Measurements from ENCODE around the gene SAMD14. TPM values are rescaled to one million over a fixed set of nuclear protein-coding genes. Genes with fewer than 3 reads are reported as not detected.

SAMD14 gene
- total and polyA plus RNA-seq, 2 donors (not counting 1 experiment from before 2014, with no cell fraction given), result 2.1 to 3.8 TPM

DNA sequence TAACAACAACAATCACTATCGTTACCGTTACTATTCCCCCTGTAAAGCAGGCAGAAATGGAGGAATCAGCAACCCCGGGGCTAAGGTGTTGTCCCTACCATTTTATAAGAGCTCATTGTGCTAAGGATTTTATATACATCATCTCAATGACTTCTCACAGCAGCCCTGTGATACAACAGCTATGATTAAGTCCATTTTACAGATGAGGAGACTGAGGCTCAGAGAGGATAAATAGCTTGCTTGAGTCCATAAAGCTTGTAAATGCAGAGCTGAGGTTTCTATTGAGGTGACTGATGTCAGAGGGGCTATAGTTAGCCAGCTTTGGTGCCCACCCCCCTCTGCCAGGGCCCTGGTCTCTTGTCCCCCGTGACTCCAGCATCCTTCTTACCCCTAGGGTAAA is 51.5 kb downstream of the SAMD14 start:
- Histone ChIP-seq H2AFZ (ENCODE audit: low read length) (no peak overlapping the region), H4K20me1 (ENCODE audit: control insufficient read depth, extremely low read depth, insufficient read depth, low read length) (no peaks in the 10 kb centered on the region), H3K36me3 (ENCODE audit: control insufficient read depth, insufficient read depth, low read length) (peaks cover 54% of the 10 kb centered on the region), H3K4me3 (replicated peaks in 1 of 4; ENCODE audit: control extremely low read depth in 1 of 4, insufficient read depth in 1 of 4, low read depth in 3 of 4, low read length in 4 of 4) (no peak overlapping the region), H3K9ac (ENCODE audit: insufficient read depth, low read length) (no peak overlapping the region), H3K27ac (ENCODE audit: insufficient read depth, low read length) (no peak overlapping the region), H3K4me1 (ENCODE audit: control insufficient read depth, extremely low read depth, insufficient read depth, low read length) (no peaks in the 10 kb centered on the region), H3K4me2 (ENCODE audit: extremely low read depth, insufficient read depth, low read length) (no peak overlapping the region), H3K9me3 (ENCODE audit: control insufficient read depth, insufficient read depth, low read depth, low read length) (no peaks in the 10 kb centered on the region), H3K27me3 (ENCODE audit: control insufficient read depth, insufficient read depth, low read length) (no peaks in the 10 kb centered on the region), H3K79me2 (ENCODE audit: control insufficient read depth, insufficient read depth, low read length) (no peaks in the 10 kb centered on the region)
- no peak for TF ChIP-seq EZH2 (IDR thresholded peaks at IDR 0.05; ENCODE audit: low read length, missing control alignments)
- TF ChIP-seq, protein P1, sequence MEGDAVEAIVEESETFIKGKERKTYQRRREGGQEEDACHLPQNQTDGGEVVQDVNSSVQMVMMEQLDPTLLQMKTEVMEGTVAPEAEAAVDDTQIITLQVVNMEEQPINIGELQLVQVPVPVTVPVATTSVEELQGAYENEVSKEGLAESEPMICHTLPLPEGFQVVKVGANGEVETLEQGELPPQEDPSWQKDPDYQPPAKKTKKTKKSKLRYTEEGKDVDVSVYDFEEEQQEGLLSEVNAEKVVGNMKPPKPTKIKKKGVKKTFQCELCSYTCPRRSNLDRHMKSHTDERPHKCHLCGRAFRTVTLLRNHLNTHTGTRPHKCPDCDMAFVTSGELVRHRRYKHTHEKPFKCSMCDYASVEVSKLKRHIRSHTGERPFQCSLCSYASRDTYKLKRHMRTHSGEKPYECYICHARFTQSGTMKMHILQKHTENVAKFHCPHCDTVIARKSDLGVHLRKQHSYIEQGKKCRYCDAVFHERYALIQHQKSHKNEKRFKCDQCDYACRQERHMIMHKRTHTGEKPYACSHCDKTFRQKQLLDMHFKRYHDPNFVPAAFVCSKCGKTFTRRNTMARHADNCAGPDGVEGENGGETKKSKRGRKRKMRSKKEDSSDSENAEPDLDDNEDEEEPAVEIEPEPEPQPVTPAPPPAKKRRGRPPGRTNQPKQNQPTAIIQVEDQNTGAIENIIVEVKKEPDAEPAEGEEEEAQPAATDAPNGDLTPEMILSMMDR (conservative IDR thresholded peaks at IDR 0.05 in 1 of 2, IDR thresholded peaks at IDR 0.05 in 1 of 2; ENCODE audit: low read depth in 1 of 2, low read length in 2 of 2), result no peak
- DNase-seq (ENCODE audit: low read depth in 2 of 2), result no peak

DNA sequence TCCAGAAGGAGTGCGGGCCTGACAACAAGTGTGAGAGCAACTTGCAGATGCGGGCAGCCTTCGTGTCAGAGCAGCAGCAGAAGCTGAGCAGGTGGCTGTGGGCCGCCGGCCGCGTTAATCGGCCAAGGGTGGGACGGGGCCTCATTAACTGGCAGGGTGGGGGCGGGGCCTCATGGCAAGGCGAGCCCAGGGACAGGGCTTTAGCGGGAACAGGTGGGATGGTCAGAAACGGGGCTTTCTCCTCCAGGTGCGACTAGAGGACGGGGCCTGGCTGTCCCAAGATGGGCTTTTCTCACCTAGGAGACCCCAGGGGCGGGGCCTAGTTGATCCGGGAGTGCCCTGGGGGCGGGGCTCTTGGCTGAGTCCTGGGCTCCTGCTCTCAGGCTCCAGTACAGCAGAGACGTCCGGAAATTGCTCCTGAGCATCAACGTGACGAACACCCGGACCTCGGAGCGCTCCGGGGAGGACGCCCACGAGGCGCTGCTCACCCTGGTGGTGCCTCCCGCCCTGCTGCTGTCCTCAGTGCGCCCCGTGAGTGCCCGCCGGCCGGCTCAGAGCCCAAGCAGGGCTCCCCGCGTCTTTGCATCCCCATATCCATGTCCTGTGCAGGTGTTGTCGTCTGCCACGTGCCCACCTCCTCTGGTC is 53.2 kb downstream of the SAMD14 start:
- Histone ChIP-seq H3K27me3 (ENCODE audit: control insufficient read depth, insufficient read depth, low read length) (no peaks in the 10 kb centered on the region), H3K4me1 (ENCODE audit: control insufficient read depth, extremely low read depth, insufficient read depth, low read length) (no peaks in the 10 kb centered on the region), H3K4me3 (replicated peaks in 1 of 4; ENCODE audit: control extremely low read depth in 1 of 4, insufficient read depth in 1 of 4, low read depth in 3 of 4, low read length in 4 of 4) (no peak overlapping the region), H2AFZ (ENCODE audit: low read length) (no peak overlapping the region), H3K27ac (ENCODE audit: insufficient read depth, low read length) (no peak overlapping the region), H3K9ac (ENCODE audit: insufficient read depth, low read length) (no peak overlapping the region), H3K4me2 (ENCODE audit: extremely low read depth, insufficient read depth, low read length) (no peak overlapping the region), H4K20me1 (ENCODE audit: control insufficient read depth, extremely low read depth, insufficient read depth, low read length) (no peaks in the 10 kb centered on the region), H3K9me3 (ENCODE audit: control insufficient read depth, insufficient read depth, low read depth, low read length) (no peaks in the 10 kb centered on the region), H3K36me3 (ENCODE audit: control insufficient read depth, insufficient read depth, low read length) (peaks cover 59% of the 10 kb centered on the region), H3K79me2 (ENCODE audit: control insufficient read depth, insufficient read depth, low read length) (no peaks in the 10 kb centered on the region)
- DNase-seq (ENCODE audit: low read depth in 2 of 2), result no peak
- TF ChIP-seq, protein P1 (conservative IDR thresholded peaks at IDR 0.05 in 1 of 2, IDR thresholded peaks at IDR 0.05 in 1 of 2; ENCODE audit: low read depth in 1 of 2, low read length in 2 of 2), result no peak
- no peak for TF ChIP-seq EZH2 (IDR thresholded peaks at IDR 0.05; ENCODE audit: low read length, missing control alignments)

DNA sequence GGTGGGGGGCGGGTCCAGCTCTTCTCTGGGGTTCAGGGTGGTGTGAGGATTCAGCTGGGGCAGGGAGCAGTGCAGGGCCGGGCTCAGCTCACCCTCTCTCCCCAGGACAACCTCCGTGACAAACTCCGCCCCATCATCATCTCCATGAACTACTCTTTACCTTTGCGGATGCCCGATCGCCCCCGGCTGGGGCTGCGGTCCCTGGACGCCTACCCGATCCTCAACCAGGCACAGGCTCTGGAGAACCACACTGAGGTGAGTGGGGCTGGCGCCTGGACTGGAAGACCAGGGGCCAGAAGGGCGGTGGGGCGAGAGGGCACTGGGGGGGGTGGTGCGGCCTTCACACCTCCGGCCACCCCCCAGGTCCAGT is 53.8 kb downstream of the SAMD14 start:
- H3K79me2 ChIP-seq (ENCODE audit: control insufficient read depth, insufficient read depth, low read length), result no peaks in the 10 kb centered on the region

More for the DNA sequence above, 53.8 kb downstream of the SAMD14 start:
- H2AFZ ChIP-seq (ENCODE audit: low read length), result no peak overlapping the region
- no peaks in the 10 kb centered on the region for H4K20me1 ChIP-seq (ENCODE audit: control insufficient read depth, extremely low read depth, insufficient read depth, low read length)
- no peak overlapping the region for H3K27ac ChIP-seq (ENCODE audit: insufficient read depth, low read length)
- DNase-seq (ENCODE audit: low read depth in 2 of 2), result no peak
- peaks cover 59% of the 10 kb centered on the region for H3K36me3 ChIP-seq (ENCODE audit: control insufficient read depth, insufficient read depth, low read length)
- no peak overlapping the region for H3K4me3 ChIP-seq (replicated peaks in 1 of 4; ENCODE audit: control extremely low read depth in 1 of 4, insufficient read depth in 1 of 4, low read depth in 3 of 4, low read length in 4 of 4)
- no peaks in the 10 kb centered on the region for H3K4me1 ChIP-seq (ENCODE audit: control insufficient read depth, extremely low read depth, insufficient read depth, low read length)
- H3K4me2 ChIP-seq (ENCODE audit: extremely low read depth, insufficient read depth, low read length), result no peak overlapping the region
- TF ChIP-seq, protein P1 (conservative IDR thresholded peaks at IDR 0.05 in 1 of 2, IDR thresholded peaks at IDR 0.05 in 1 of 2; ENCODE audit: low read depth in 1 of 2, low read length in 2 of 2), result no peak
- no peak for TF ChIP-seq EZH2 (IDR thresholded peaks at IDR 0.05; ENCODE audit: low read length, missing control alignments)
- H3K9me3 ChIP-seq (ENCODE audit: control insufficient read depth, insufficient read depth, low read depth, low read length), result no peaks in the 10 kb centered on the region
- H3K9ac ChIP-seq (ENCODE audit: insufficient read depth, low read length), result no peak overlapping the region
- H3K27me3 ChIP-seq (ENCODE audit: control insufficient read depth, insufficient read depth, low read length), result no peaks in the 10 kb centered on the region
